NCI-H526 treated with DMSO at 0.1 percent for 48 hours (cell line): ENCODE measurements around the gene DYRK2.

Experiments used
- DNase-seq: peaks from one replicate; lab custom pipeline; 2025; lab: John Stamatoyannopoulos, UW

Gene DYRK2

DNA sequence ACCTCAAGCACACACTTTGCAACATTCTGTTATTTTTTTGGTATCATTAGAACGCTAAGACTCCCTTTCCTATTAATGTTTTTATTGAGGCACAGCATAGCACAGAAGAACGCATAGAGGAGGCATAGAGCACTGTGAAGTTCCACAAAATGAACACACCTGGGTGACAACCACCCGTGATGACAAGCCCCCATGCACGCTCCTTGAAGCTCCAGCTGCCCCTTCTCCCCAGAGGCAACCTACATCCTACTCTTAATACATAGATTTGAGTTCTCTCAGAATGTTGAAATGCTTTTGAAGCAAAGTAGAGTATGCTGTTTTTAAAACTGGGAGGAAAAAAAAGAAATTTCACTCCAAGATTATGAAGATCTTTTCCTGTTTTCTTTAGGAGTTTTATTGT, 55.5 kb downstream of the DYRK2 start:
- DNase-seq = no peak

DNA sequence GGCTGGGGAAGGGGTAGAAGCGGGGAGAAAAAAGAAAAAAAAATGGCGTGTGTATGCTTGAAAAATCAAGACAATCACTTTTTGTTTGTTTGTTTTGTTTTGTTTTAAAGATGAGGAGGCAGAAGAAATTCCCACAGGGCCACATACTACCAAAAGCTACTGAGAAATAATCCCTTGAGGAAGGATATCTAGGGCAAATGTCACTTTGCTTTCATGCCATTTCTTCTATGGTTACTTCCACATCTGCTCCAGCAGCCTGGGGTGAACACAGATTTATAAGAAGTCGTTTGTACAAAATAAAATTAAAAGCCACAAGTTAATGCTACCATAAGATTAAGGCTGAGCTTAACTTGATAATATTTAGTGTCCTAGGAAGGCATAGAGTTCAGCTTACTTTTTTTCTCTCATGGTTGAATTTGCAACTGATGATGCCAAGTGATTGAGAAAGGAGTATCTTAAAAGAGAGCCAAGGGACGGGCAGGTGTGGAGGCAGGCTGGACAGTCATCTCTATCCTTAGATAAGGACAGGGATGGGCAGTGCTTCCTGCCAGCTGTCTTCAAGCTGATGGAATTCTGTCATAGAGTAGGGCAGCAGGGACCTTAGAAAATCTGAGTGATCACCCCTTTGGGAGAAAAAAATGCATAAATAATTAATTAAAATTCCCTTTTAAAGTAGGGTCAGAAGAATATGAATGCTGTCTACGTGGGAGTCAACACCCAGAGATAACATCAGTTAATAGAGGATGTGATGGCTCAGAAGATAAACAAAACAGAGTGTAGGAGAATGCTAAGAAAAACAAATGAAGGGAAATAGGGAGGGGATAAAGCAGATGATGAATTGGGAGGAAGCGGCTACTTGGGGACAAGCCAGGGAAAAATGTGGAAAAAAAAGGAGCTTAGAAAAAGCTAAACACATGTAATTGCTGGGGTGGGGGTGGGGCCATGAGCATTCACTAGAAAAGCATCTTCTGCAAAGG, 57.1 kb downstream of the DYRK2 start:
- no peak for DNase-seq

DNA sequence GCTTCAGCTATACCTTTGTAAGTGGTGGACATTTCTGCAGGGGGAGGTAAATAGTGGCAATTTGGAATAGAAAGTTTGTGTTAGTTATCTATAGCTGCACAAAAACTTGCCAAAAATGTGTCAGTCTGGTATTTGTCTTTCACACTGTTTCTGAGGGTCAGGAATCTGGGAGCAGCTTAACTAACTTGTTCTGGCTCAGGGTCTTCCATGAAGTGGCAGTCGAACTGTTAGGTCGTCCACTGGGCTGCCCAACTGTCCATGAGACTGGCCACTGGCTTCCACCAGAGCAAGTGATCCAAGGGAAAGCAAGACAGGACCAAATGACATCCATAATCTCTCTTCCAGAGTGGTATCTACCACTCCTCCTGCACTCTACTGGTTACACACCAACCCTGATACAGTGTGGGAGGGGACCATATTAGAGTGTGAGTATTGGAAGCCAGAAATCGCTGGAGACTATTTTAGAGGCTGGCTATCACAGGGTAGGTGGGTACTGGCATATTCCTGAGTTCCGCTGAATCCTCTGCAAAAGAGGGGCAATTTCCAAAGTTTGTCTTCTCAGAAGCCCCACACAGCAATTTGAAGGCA, 60.9 kb downstream of the DYRK2 start:
- DNase-seq = no peak

DNA sequence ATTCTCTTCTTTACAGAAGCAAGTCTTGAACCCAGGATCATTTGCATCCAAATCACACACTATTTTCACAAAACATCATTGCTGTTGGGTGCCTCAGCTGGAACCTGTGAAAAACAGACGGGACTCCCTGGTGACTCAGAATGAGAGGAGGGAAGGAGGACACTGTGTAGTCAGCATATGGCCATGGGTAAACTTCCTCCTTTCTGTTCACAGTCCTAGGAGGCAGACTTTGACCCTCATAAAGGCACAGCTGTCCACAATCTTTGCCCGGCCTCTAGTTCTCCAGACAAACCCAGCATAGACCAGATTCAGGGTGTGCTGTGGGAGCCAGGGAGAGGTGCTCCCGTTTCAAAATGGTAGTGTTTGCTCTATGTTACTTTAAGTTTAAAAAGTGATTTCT, 62.0 kb downstream of the DYRK2 start:
- no peak for DNase-seq

DNA sequence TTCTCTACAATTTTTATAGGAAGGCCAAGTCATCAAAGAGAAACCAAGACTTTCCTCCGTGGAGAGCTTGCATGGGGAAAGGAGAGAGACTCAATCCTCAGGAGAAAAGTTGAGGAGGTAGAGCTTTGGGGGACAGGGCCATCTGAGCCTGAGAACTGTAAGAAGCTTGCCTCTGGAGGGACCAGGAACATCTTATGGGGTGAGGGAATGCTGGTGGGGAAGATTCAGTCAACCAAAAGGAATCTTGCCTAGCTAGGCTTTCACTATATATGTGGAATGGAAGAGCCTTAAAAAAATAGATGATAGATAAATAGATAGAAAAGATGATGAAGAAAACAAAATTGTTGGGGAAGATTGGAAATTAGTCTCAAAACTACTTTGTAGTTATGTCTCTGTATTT, 63.5 kb downstream of the DYRK2 start:
- DNase-seq = no peak

DNA sequence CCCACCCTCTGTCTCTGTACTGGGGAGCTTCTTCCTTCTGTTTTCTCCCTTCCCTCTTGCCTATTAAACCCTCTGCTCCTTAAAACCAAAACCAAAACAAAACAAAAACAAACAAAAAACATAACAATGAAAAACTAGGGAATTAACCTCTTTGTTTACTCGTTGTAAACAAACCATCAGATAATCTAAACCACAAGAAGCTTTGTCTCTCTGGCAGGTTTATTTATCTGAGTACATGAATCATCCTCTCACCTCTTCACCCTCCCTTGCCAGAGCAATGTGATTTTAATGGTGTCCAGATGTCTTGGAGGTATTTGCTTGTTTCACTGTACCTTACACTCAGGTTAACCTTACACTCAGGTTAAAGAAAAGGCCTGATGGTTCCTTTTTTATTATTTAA, 66.1 kb downstream of the DYRK2 start:
- no peak for DNase-seq
